ENCODE data around the gene KSR1.

DNA sequence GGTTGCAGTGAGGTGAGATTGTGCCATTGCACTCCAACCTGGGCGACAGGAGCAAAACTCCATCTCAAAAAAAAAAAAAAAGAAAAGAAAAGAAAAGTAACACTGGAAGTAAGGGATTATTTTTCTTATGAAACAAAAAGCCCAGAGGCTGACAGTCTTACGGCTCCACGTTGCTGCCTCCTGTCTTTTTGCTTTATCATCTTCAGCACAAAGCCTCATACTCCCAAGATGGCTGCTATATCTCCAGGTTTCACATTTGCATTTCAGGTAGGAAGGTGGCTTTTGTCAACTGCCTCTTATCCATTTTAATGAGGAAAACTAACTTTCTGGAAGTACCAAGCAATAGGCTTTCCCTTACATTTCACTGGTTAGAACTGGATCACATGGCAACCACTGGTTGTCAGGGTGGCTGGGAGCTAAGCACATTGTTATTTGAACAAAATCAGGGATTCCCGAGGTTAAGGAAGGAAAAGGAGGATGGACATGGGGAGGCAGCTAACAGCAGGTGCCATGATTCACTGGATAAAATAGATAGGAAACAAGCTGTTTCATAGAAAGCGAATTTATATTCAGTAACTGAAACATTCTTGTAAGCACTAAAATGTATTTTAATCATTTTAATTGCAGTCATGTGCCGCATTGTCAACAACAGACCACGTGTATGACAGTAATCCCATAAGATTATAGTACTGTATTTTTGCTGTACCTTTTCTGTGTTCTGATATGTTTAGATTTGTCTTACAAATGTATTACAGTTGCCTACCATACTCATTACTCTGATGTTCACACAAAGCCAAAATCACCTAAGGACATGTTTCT is 58.6 kb downstream of the KSR1 start:
- TF ChIP-seq POLR2A (IDR thresholded peaks at IDR 0.05) = no peak
- TF ChIP-seq, protein P1, sequence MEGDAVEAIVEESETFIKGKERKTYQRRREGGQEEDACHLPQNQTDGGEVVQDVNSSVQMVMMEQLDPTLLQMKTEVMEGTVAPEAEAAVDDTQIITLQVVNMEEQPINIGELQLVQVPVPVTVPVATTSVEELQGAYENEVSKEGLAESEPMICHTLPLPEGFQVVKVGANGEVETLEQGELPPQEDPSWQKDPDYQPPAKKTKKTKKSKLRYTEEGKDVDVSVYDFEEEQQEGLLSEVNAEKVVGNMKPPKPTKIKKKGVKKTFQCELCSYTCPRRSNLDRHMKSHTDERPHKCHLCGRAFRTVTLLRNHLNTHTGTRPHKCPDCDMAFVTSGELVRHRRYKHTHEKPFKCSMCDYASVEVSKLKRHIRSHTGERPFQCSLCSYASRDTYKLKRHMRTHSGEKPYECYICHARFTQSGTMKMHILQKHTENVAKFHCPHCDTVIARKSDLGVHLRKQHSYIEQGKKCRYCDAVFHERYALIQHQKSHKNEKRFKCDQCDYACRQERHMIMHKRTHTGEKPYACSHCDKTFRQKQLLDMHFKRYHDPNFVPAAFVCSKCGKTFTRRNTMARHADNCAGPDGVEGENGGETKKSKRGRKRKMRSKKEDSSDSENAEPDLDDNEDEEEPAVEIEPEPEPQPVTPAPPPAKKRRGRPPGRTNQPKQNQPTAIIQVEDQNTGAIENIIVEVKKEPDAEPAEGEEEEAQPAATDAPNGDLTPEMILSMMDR (IDR thresholded peaks at IDR 0.05 in 4 of 5, conservative IDR thresholded peaks at IDR 0.05 in 1 of 5) = no peak

Data from gastrocnemius medialis (tissue), 4 donors.